NCI-H1436 treated with DMSO at 0.1 percent for 48 hours (cell line): Measurements from ENCODE around the gene OGFR.

Experiments used
- DNase-seq: peaks from one replicate; lab custom pipeline; 2025; lab: John Stamatoyannopoulos, UW

The OGFR gene

GRCh38 chr20:62815066-62815991 lies 10.7 kb downstream of the OGFR start:
- no peak for DNase-seq

- no peak for DNase-seq
These were observed 11.6 kb downstream of the OGFR start for GRCh38 chr20:62816031-62816883.

- DNase-seq: no peak
These were observed 12.5 kb downstream of the OGFR start, which contains the start of gene COL9A3 for GRCh38 chr20:62816884-62817873. COL9A3 (plus strand) TSS chr20:62817050; CDS start chr20:62817065, 15 bp downstream.

GRCh38 chr20:62817975-62818591 lies 13.4 kb downstream of the OGFR start:
- no peak for DNase-seq

- no peak for DNase-seq
These were observed 14.2 kb downstream of the OGFR start for GRCh38 chr20:62818592-62819493.

GRCh38 chr20:62819494-62820174 lies 15.0 kb downstream of the OGFR start:
- no peak for DNase-seq

- no peak for DNase-seq
These were observed 15.8 kb downstream of the OGFR start for GRCh38 chr20:62820208-62820961.

- DNase-seq: no peak
These were observed 16.5 kb downstream of the OGFR start for GRCh38 chr20:62820962-62821725.

- DNase-seq: no peak
These were observed 17.1 kb downstream of the OGFR start for GRCh38 chr20:62821726-62822210.

- DNase-seq: no peak
These were observed 17.7 kb downstream of the OGFR start for GRCh38 chr20:62822239-62822787.

- DNase-seq: peak; percentile 63
These were observed 18.4 kb downstream of the OGFR start for GRCh38 chr20:62822788-62823651.

GRCh38 chr20:62823688-62824475 lies 19.2 kb downstream of the OGFR start:
- no peak for DNase-seq

- DNase-seq: no peak
These were observed 20.1 kb downstream of the OGFR start for GRCh38 chr20:62824476-62825332.

- no peak for DNase-seq
These were observed 20.8 kb downstream of the OGFR start for GRCh38 chr20:62825333-62825985.
